Measurements from ENCODE around the gene ZBTB7B.

The ZBTB7B gene

GRCh38 chr1:155004352-155005075 is 1.9 kb downstream of the ZBTB7B start (continued):
- TF ChIP-seq ZNF10 (tag by site-specific recombination; IDR thresholded peaks at IDR 0.05) (peak; percentile 83; the same call in 1 of the 2 replicates), ZNF398 (tag by site-specific recombination; IDR thresholded peaks at IDR 0.05) (peak; percentile 12; the same call in 1 of the 2 replicates), ZEB2 (tag by site-specific recombination; IDR thresholded peaks at IDR 0.05) (peak; percentile 48; the same call in 1 of the 2 replicates), MZF1 (tag by site-specific recombination; IDR thresholded peaks at IDR 0.05; ENCODE audit: borderline replicate concordance) (0 out of 2 replicates have a peak, but pooled peaks have one; percentile 28), ZNF48 (tag by site-specific recombination; IDR thresholded peaks at IDR 0.05) (no peak), ZBTB20 (tag by site-specific recombination; IDR thresholded peaks at IDR 0.05) (0 out of 2 replicates have a peak, but pooled peaks have one; percentile 34), ZNF561 (tag by site-specific recombination; IDR thresholded peaks at IDR 0.05; ENCODE audit: borderline replicate concordance) (no peak), ZNF76 (tag by site-specific recombination; IDR thresholded peaks at IDR 0.05; ENCODE audit: borderline replicate concordance, low read depth) (peak; percentile 74; the same call in 1 of the 2 replicates), TCF7L2 (IDR thresholded peaks at IDR 0.05; ENCODE audit: borderline replicate concordance, low read depth, low read length) (no peak), HIC1 (tag by site-specific recombination; IDR thresholded peaks at IDR 0.05) (peak; percentile 91), KLF1 (tag by site-specific recombination; IDR thresholded peaks at IDR 0.05) (no peak), EGR2 (tag by site-specific recombination; IDR thresholded peaks at IDR 0.05; ENCODE audit: low read depth) (no peak), PRDM4 (tag by site-specific recombination; IDR thresholded peaks at IDR 0.05) (no peak), ZFP3 (tag by site-specific recombination; IDR thresholded peaks at IDR 0.05; ENCODE audit: low read depth) (no peak), ZNF302 (tag by site-specific recombination; IDR thresholded peaks at IDR 0.05; ENCODE audit: low read depth) (no peak), BCL11B (tag by site-specific recombination; IDR thresholded peaks at IDR 0.05; ENCODE audit: low read depth) (peak; percentile 36; the same call in 1 of the 2 replicates), ZIC2 (tag by site-specific recombination; IDR thresholded peaks at IDR 0.05) (peak; percentile 84), WT1 (tag by site-specific recombination; IDR thresholded peaks at IDR 0.05) (peak; percentile 40; the same call in 1 of the 2 replicates), ZNF518A (tag by site-specific recombination; conservative IDR thresholded peaks at IDR 0.05; ENCODE audit: low read depth) (0 out of 2 replicates have a peak, but pooled peaks have one; percentile 9), PATZ1 (tag by site-specific recombination; IDR thresholded peaks at IDR 0.05) (peak; percentile 84), ZSCAN16 (tag by site-specific recombination; IDR thresholded peaks at IDR 0.05) (no peak), ZNF555 (tag by site-specific recombination; conservative IDR thresholded peaks at IDR 0.05) (no peak), ZNF624 (tag by site-specific recombination; IDR thresholded peaks at IDR 0.05) (no peak), ZNF121 (tag by site-specific recombination; IDR thresholded peaks at IDR 0.05) (no peak), ZNF266 (tag by site-specific recombination; IDR thresholded peaks at IDR 0.05; ENCODE audit: low read depth) (peak; percentile 23; the same call in 1 of the 2 replicates), ZNF157 (tag by site-specific recombination; IDR thresholded peaks at IDR 0.05) (no peak)

Measured in HEK293 (cell line).